HTERT RPE-1 (cell line): Measurements from ENCODE around the gene TTLL10.

ENCODE experiments used
- in situ Hi-C: fragments of 300-500 bp; cut with MboI; formaldehyde crosslinking; loops from 4 replicates; pipeline ENCODE4 v1.14.3; 2020; ENCODE audit warnings: low sequenced_read_pairs

The TTLL10 gene

GRCh38 chr1:1244192-1244811, 70.6 kb downstream of the TTLL10 start:
- in situ Hi-C loops = no loop called here

DNA sequence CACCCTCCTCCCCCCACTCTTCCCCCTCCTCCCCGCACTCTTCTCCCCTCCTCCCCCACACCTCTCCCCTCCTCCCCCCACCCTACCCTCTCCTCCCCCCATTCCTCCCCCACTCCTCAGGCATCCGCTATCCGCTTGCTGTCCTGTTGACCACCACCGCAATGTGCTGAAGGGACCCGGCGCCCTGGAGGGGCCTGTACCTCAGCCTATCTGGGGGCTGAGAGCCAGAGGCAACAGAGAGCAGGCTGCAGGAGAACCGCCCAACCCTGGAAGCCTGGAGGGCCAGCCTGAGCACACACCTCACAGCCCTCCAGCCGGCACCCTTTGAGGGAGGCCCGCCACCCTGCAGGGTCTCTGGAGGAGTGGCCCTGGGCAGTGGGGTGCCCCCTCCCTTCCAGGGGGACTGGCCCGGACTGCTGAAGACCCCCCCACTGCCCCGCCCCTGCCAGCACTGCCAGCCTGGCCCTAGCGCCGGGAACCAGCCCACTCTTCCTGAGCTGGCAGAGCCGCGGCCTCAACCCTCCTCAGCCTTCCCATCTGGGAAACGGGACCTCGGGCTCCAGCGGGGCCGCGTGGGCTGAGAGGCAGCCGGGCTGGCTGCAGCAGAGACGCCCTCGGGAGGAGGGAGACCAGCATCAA, 71.6 kb downstream of the TTLL10 start:
- in situ Hi-C loops = no loop called here

DNA sequence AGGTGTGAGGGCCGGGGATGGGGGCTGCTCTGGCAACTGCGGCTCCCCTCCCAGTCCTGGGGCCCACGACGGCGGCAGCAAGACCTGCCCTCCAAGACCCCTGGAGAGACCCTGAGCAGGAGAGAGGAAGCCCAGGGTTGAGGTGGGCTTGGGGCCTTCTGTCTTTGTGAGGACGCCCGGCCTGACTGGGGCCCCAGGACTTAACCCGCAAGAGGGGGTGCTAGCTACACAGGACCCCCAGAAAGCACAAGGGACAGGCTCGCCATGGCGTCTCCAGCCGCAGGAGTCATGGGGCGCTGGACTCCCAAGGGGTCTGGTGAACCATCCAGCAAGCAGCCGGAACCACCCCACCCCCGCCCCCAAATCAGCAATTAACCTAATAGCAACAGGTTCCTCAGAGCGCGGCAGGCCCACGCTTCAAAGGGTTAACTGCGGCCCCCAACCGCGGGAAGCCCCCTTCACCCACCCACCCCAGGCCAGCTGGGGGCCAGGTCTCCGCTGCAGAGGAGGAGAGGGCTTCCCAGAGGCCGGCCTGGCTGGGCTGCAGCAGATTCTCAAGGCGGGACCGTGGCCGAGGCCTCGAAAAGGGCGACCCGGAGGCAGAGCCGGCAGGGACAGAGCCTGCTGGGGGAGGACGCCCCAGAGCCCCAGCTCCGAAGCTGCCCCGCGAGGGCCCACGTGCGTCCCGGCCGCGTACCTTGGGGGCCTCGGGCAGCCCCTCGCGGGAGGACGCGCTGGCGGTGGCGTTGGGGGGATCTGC, 72.3 kb downstream of the TTLL10 start:
- in situ Hi-C loops = no loop called here

DNA sequence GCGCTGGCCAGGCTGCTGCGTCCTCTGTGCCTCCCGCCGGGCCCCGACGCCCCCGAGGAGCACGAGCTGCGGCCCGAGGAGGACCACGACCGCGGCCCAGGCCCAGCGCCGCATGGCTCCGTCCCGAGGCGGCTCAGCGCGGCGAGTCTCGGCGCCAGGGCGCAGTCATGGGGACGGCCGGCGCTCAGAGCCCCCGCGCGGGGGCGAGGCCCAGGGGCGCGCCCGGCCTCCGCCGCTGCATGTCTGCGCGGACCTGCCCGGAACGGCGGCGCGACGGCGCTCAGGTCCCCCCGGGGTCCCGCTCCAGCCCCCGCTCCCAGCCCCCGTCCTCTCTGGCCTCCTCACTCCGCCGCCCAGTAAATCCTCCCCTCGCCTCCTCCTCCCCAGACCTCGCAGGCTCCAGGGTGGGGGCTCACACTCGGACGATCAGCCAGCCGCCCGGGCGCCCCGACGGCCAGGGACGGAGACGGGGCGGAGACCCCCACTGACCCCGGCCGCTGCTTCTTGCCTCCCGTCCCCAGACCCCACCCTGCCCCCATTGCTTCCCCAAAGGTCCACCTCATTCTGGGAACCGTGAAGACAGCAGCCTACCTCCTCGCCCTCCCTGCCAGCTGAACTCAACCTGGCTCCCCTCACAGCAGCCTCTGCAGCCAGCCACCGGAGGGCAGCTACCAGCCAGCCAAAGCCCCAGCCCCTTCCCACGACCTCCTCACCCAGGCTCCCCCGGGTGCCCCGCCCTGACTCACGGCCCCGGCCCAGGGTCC, 73.1 kb downstream of the TTLL10 start, which contains the start of gene C1QTNF12:
Gene C1QTNF12 (minus strand): TSS at position 146 of the 764 bp plus-strand sequence. CDS start 32 bp downstream, at position 114.
- in situ Hi-C loops = no loop called here

GRCh38 chr1:1247341-1247913, 73.7 kb downstream of the TTLL10 start:
- in situ Hi-C loops = no loop called here
